ENCODE measurements around the gene TECPR1. TPM values are rescaled to one million over a fixed set of nuclear protein-coding genes. Genes with fewer than 3 reads are reported as not detected.

Gene TECPR1
- total RNA-seq, 1 experiment from 2014 or later: 4.8 TPM

GRCh38 chr7:98210513-98211220 lies 41.4 kb downstream of the TECPR1 start:
- Histone ChIP-seq H3K4me3 (no peak overlapping the region), H3K27me3 (no peaks in the 10 kb centered on the region), H3K36me3 (no peaks in the 10 kb centered on the region), H3K9me3 (no peaks in the 10 kb centered on the region)
- DNase-seq: no peak

- DNase-seq: no peak
- Histone ChIP-seq H3K36me3 (no peaks in the 10 kb centered on the region), H3K4me3 (no peak overlapping the region), H3K27me3 (no peaks in the 10 kb centered on the region), H3K9me3 (no peaks in the 10 kb centered on the region)
These were observed 42.7 kb downstream of the TECPR1 start for GRCh38 chr7:98209166-98209920.

- Histone ChIP-seq H3K36me3 (no peaks in the 10 kb centered on the region), H3K9me3 (no peaks in the 10 kb centered on the region), H3K27me3 (no peaks in the 10 kb centered on the region), H3K4me3 (no peak overlapping the region)
- DNase-seq: no peak
These were observed 45.3 kb downstream of the TECPR1 start for GRCh38 chr7:98206451-98207330.

GRCh38 chr7:98205162-98205845 lies 46.7 kb downstream of the TECPR1 start:
- Histone ChIP-seq H3K9me3 (no peaks in the 10 kb centered on the region), H3K4me3 (no peak overlapping the region), H3K27me3 (no peaks in the 10 kb centered on the region), H3K36me3 (no peaks in the 10 kb centered on the region)
- DNase-seq: no peak

- no peaks in the 10 kb centered on the region for H3K9me3 ChIP-seq
- no peaks in the 10 kb centered on the region for H3K27me3 ChIP-seq
- no peaks in the 10 kb centered on the region for H3K36me3 ChIP-seq
- no peak overlapping the region for H3K4me3 ChIP-seq
- no peak for DNase-seq
These were observed 47.4 kb downstream of the TECPR1 start for GRCh38 chr7:98204670-98205069.

GRCh38 chr7:98203964-98204605 lies 47.9 kb downstream of the TECPR1 start:
- DNase-seq: no peak
- no peaks in the 10 kb centered on the region for H3K36me3 ChIP-seq
- H3K9me3 ChIP-seq: no peaks in the 10 kb centered on the region
- H3K4me3 ChIP-seq: no peak overlapping the region
- no peaks in the 10 kb centered on the region for H3K27me3 ChIP-seq

- Histone ChIP-seq H3K27me3 (no peaks in the 10 kb centered on the region), H3K36me3 (no peaks in the 10 kb centered on the region), H3K9me3 (no peaks in the 10 kb centered on the region), H3K4me3 (no peak overlapping the region)
- DNase-seq: no peak
These were observed 48.6 kb downstream of the TECPR1 start for GRCh38 chr7:98203261-98203963.

- Histone ChIP-seq H3K36me3 (no peaks in the 10 kb centered on the region), H3K27me3 (no peaks in the 10 kb centered on the region), H3K4me3 (no peak overlapping the region), H3K9me3 (no peaks in the 10 kb centered on the region)
- no peak for DNase-seq
These were observed 49.5 kb downstream of the TECPR1 start for GRCh38 chr7:98202367-98203195.

- Histone ChIP-seq H3K27me3 (no peaks in the 10 kb centered on the region), H3K36me3 (no peaks in the 10 kb centered on the region)
These were observed 51.7 kb downstream of the TECPR1 start for GRCh38 chr7:98200364-98200763.

GRCh38 chr7:98199131-98199530 lies 52.9 kb downstream of the TECPR1 start:
- H3K27me3 ChIP-seq: no peaks in the 10 kb centered on the region
- no peak overlapping the region for H3K4me3 ChIP-seq
- DNase-seq: no peak
- H3K36me3 ChIP-seq: no peaks in the 10 kb centered on the region
- H3K9me3 ChIP-seq: no peaks in the 10 kb centered on the region

More at GRCh38 chr7:98200364-98200763, 51.7 kb downstream of the TECPR1 start:
- no peak for DNase-seq
- no peaks in the 10 kb centered on the region for H3K9me3 ChIP-seq
- H3K4me3 ChIP-seq: no peak overlapping the region

- Histone ChIP-seq H3K4me3 (no peak overlapping the region), H3K27me3 (no peaks in the 10 kb centered on the region), H3K9me3 (no peaks in the 10 kb centered on the region), H3K36me3 (no peaks in the 10 kb centered on the region)
- DNase-seq: no peak
These were observed 55.1 kb downstream of the TECPR1 start for GRCh38 chr7:98196706-98197605.

GRCh38 chr7:98194672-98195457 lies 57.2 kb downstream of the TECPR1 start:
- H3K9me3 ChIP-seq: no peaks in the 10 kb centered on the region
- no peak overlapping the region for H3K4me3 ChIP-seq
- no peaks in the 10 kb centered on the region for H3K36me3 ChIP-seq
- no peak for DNase-seq
- no peaks in the 10 kb centered on the region for H3K27me3 ChIP-seq

GRCh38 chr7:98194186-98194585 lies 57.8 kb downstream of the TECPR1 start:
- no peaks in the 10 kb centered on the region for H3K36me3 ChIP-seq
- no peaks in the 10 kb centered on the region for H3K27me3 ChIP-seq
- H3K4me3 ChIP-seq: no peak overlapping the region
- no peaks in the 10 kb centered on the region for H3K9me3 ChIP-seq
- no peak for DNase-seq
